GM19099 (cell line): ENCODE data around the gene RGSL1.

Experiments used
- POLR2A ChIP-seq: IDR thresholded peaks from 3 replicates; pipeline ENCODE4 v1.6.1; 2011; ENCODE audit warnings: low read depth; ENCODE audit not compliant: insufficient read length; ENCODE audit errors: extremely low read depth

Gene RGSL1

DNA sequence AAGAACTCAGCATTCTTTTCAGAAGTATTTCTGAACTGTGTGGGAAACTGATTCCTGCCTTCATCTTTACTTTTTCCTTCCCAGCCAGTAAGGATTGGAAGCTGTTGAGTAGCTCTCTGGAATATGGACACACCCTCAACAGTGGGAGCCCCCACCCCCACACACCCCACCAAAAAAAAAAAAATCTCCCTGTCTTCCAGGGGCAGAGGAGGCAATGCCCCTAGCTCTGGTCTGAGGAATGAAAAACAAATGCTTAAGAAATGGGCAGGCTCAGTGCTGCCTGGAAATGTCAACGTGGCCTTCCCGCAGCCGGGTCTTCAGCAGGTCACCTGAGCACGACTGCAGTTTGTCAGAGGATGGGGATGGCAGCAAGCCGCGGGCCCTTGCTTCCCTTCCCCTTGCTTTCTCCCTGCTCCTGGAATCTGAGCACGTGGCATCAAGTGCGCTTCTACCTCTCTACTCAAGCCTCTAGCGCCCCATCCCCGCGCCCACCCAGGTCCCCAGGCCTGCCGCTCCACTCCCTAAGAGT lies 153.8 kb downstream of the RGSL1 start:
- TF ChIP-seq POLR2A, result no peak

DNA sequence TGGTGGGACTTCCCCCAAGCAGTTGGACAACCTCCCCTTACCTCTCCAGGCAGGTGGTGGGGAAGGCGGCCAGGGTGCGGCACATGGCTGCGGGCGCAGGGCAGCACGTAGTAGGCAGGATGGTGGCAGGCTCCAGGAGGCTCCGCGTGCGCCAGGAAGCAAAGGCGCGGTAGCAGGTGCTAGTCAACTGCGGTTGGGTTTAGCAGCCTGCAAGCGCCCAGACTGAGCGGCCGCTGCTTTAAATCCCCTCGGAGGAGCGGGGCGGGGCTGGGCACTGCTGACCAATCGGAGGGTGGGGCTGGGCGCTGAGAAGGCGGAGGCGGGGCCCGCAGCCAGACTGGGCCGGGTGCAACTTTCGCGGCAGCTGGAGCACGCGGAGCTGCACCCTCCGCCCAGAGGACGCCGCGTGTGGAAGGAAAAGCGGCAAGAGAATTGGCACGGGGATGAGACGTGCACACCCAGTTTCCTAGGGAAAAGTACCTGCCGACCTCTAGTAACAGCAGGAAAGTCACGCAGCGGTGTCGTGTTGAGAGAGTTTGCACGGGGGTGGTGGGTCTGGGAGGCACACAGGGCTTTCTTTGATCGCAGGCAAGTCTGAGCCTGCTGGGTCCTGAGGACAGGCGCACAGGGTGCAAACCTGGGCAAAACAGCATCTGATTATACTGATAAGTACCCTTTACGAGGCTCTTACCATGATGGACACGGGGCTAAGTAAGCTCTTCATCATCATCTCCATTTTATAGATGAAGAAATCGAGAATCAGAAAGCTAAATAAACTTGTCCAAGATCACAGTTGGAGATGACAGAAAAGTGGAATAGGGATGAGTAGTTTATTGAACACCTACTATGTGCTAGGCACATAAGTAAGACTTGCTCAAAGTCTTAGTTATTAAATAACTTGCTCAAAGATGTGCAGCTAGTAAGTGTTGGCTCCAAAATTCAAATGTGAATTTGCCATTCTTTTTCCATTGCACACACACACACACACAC lies 154.5 kb downstream of the RGSL1 start, which contains the start of gene RGS16:
TSS of gene RGS16 (minus strand) at position 215 of the 990 bp plus-strand sequence. CDS start at position 85, 130 bp downstream.
- peak; percentile 99 for TF ChIP-seq POLR2A

DNA sequence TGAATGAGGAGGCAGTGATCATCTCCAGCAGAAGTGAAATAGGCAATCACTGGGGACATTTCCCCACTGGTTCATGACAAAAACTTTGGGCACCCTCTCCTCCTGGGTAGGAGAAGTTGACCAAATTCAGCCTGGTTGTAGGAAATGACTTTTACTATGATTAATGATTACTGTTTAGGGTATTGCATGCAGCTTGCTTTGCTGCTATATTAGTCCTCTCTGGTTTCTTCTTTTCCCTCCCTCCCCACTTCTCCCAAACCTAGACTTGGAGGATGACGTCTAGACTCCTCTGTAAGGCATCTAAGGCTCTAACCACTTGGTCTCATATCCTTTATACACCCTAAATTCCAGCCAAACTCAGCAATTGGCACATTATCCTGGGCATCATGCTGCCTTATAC lies 157.6 kb downstream of the RGSL1 start:
- TF ChIP-seq POLR2A, result no peak

DNA sequence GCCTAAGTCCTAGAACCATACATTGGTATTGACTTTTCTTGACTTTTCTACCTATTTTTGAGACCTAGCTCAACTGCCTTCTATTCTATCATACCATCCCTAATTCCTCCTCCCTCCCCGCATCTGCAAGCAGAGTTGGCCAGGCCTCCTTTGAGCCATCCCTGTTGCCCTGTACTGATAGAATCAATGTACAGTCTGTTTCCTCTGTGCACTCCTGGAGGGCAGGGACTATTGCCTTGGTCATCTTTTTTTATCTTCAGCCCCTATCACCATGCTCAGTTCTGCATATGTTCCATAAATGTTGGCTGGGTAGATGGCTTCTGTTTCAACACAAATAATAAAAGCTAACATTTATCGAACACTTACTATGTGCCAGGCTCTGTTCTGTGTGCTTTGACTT lies 158.3 kb downstream of the RGSL1 start:
- TF ChIP-seq POLR2A, result no peak

DNA sequence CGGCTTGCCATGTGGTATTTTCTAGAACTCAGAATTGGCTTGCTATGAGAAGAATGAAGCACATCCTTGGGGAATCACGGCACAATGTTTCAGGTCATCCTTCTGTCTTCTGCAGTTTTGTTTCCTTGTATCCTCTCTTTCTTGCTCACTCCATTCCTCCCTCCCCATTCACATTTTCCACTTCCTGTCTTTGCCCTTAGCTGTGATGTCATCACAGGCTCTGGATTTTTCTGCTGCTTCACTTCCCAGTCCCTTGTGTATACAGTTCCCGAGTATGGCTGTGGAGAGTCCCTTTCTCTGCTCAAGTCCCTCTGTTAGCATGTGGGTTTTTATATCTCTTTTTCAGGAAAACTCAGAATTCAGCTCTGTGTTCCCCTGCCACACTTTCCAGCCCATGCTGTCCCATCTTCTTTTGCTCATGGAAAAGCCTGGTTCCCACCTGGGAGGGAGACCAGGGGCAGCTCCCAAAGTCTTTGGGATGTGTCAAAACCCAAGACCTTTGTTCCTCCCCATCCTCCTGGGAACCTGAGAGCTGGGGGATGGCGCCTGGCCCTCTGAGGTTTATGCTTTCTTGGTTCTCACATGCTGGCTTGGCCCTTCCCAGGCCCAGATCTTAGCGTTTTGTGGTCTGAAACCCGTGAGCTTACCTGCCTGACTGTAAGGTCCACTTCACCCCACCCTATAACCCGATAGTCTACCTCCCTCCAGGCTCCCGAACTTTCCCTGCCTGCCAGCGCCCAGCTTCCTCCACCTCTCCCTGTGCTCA lies 159.1 kb downstream of the RGSL1 start:
- TF ChIP-seq POLR2A, result no peak
